GM18870 (cell line): ENCODE data around the gene NPAS1.

Experiments used
- ATAC-seq: cut with Tn5 transposase; IDR thresholded peaks from one replicate; pipeline ENCODE4 v1.9.1; 2021; ENCODE audit warnings: moderate library complexity; ENCODE audit not compliant: unreplicated experiment

Gene NPAS1

DNA sequence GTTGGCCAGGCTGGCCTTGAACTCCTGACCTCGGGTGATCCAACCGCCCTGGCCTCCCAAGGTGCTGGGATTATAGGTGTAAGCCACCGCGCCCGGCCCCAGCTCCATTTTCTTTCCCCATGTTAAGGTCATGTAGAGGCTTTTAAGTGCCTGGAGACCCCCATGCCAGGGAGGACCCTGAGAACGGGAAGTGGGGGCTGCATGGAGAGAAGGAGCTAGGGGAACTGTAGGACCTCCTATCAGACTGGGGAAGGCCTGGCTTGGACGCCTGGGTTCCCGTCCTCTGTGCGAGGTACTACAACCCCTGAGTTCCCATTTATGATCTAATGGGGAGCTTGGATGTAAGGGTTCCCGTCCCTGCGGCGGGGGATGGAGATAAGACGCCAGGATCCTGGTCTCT, 714 bp upstream of the NPAS1 start:
- ATAC-seq, result no peak

- ATAC-seq, result no peak
Measured at GRCh38 chr19:47020132-47020805, 632 bp downstream of the NPAS1 start.

GRCh38 chr19:47020992-47021496, 1.4 kb downstream of the NPAS1 start:
- ATAC-seq, result no peak

- ATAC-seq, result no peak
Measured at GRCh38 chr19:47021536-47022139, 2.0 kb downstream of the NPAS1 start.

DNA sequence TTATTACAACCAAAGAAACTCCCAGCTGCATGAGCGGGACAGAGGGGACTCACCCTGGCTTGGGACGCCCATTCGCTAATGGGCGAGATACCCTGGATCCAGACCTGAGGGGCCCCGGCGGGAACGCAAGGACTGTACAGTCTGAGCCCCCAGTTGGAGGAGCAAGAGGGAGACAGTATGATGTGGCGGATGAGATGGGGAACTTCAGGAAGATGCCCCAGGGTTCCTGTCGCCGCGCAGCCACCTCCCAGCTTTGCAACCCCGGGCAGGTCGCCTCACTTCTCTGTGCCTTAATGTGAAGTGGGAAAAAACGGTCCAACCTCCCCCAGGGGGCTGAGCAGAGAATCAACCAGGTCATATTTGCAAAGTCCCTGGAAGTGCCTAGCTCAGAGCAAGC, 2.5 kb downstream of the NPAS1 start:
- no peak for ATAC-seq

DNA sequence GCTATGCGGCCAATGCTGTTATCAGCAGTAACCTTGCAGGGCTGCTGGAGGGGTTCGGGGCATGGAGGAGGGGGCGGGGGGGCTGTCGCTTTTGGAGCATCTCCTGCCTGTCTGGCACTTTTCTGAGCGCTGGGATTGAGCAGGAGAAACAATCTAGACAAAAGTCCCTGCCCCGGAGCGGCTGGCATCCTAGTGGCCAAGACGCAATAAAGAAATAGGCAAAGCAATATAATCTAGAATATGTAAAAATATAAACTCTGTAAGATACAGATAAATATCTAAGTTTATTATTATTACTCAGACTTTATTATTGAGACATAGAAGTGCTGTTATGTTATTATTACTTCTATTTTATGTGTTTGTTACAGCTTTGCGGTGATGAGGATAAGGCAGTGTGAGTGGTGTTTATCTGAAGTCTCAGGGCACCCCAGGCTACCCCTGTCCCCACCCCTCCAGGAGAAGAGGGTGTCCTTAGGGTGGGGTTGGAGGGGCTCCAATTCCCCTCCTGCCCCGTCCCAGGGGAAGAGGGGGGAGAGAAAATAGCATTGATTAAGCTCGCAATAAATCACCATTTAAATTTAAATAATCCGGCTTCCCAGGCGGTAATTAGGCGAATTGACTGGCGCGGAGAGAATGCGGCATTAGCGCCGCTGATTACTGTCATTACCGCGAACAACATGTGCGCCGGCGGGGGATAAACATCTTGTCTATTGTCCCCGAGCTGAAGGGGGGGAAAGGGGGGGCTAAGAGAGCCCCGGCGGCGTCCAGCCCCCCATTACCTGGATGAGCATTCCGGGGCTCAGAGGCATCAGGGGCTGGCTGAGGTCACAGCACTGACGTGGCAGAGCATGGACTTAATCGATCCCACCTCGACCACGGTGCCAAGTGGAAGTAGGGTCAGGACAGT, 3.2 kb downstream of the NPAS1 start:
- ATAC-seq, result no peak

GRCh38 chr19:47023448-47023794, 3.8 kb downstream of the NPAS1 start:
- no peak for ATAC-seq

DNA sequence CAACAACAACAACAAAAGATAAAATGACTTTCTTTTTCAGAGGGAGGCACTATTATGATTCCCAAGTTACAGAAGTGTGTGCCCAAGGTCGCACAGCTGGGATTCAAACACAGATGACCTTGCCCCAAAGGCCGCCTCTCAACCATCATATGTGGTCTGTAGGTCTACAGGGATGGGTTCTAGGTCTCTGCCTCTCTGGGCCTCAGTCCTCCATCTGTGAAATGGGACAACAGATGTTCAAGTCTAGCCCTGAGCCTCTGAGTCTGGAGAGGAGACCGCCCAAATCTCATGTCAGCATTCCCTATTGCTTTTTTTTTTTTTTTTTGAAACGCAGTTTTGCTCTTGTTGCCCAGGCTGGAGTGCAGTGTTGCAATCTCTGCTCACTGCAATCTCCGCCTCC, 4.9 kb downstream of the NPAS1 start:
- ATAC-seq, result no peak

DNA sequence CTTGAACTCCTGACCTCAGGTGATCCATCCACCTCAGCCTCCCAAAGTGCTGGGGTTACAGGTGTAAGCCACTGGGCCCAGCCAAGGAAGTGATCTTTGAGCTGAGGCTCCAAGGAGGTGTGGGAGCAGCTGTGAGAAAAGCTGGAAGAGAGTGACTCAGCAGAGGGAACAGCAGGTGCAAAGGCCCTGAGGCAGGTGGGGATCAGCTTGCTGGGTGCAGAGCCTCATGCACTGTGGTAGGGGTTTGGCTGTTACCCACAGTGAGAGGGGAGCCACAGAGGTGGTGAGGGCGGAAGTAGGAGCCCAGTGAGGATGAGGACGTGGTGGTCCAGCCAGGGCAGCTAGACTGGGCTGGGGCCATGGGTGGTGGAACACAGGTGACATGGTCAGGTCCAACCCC, 6.5 kb downstream of the NPAS1 start:
- ATAC-seq, result no peak

- ATAC-seq, result no peak
Measured at GRCh38 chr19:47026889-47027288, 7.3 kb downstream of the NPAS1 start.

- no peak for ATAC-seq
Measured at GRCh38 chr19:47027586-47028088, 8.0 kb downstream of the NPAS1 start.

- no peak for ATAC-seq
Measured at GRCh38 chr19:47028195-47028601, 8.6 kb downstream of the NPAS1 start.

- no peak for ATAC-seq
Measured at GRCh38 chr19:47032171-47032811, 12.7 kb downstream of the NPAS1 start.

GRCh38 chr19:47035127-47036096, 15.8 kb downstream of the NPAS1 start:
- ATAC-seq, result peak; percentile 78

DNA sequence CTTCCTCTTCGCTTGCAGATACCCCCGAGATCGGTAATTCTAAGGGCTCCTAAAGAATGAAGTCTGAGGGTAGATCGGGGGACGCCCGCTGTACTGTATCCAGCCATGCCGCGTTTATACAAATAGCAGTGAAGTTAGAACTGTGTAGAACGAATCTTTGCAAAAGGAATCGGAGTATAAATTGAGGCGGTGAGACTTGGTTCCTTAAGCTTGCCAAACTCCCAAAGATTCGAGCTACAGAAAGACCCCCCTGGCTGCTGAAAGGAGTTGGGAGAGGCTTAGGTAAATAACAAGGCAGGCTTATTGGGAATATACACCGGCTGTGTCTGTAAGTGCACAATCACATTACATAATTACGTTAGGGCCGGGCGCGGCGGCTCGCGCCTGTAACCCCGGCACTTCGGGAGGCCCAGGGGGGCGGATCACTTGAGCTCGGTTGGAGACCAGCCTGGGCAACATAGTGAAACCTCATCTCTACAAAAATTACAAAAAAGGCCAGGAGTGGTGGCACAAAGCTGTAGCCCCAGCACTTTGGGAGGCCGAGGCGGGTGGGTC, 16.5 kb downstream of the NPAS1 start:
- no peak for ATAC-seq

DNA sequence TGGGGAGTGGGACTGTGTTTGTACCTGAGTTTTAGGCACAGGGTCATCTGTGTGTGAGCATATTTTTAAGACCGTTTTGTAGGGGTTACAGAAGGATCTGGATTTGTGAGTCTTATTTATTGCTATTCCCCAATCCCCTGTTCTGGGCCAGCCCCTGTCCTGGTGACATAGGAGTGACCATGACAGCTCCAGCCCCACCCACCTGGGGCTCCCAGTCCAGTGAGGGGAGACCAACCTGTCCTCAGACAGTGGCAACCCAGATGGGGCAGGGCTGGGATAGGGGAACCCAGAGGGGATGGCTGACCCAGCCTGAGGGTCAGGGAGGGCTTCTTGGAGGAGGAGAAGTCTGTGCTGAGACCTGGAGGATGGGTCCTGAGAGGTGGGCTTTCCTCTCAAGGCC, 18.1 kb downstream of the NPAS1 start:
- ATAC-seq, result no peak

DNA sequence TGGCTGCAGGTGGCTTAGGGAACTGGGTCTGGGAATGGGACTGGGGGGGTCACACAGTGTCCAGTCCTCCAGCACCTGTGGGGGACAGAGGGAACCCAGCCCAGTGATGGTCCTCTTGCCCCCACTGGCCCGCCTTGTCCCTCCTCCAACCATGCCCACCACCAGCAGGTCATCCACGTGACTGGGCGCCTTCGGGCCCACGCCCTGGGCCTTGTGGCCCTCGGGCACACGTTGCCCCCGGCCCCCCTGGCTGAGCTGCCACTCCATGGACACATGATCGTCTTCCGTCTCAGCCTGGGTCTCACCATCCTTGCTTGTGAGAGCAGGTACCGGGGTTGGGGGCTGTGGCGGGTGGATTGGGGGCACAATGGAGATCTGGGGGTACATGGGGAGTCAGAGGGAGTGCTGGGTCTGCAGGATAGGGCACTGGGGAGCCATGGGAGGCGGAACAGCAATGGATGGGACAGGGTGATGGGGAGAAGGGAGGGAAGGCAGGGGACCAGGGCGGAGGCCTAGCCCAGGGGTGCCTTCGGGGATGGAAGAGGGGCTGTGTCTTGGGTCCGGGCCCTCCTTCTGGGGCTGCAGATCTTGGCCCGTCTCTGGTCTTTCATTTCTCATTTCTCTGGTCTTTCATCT, 19.7 kb downstream of the NPAS1 start:
- no peak for ATAC-seq

GRCh38 chr19:47040869-47041268, 21.2 kb downstream of the NPAS1 start:
- no peak for ATAC-seq
